Measurements from ENCODE around the gene HMGA1. TPM values are rescaled to one million over a fixed set of nuclear protein-coding genes. Genes with fewer than 3 reads are reported as not detected.

The HMGA1 gene
- total RNA-seq, 1 donor from 2014 or later = 16.3 TPM

GRCh38 chr6:34223956-34224940, 12.4 kb upstream of the HMGA1 start:
- DNase-seq (ENCODE audit: low read depth in 2 of 2) = peak; percentile 98

- no peak for DNase-seq (ENCODE audit: low read depth in 2 of 2)
These were observed 11.1 kb upstream of the HMGA1 start for GRCh38 chr6:34225551-34225950.

- no peak for DNase-seq (ENCODE audit: low read depth in 2 of 2)
These were observed 10.6 kb upstream of the HMGA1 start for GRCh38 chr6:34226066-34226465.

GRCh38 chr6:34226731-34227586, 9.7 kb upstream of the HMGA1 start:
- no peak for DNase-seq (ENCODE audit: low read depth in 2 of 2)

- no peak for DNase-seq (ENCODE audit: low read depth in 2 of 2)
These were observed 8.8 kb upstream of the HMGA1 start for GRCh38 chr6:34227761-34228421.

- DNase-seq (ENCODE audit: low read depth in 2 of 2) = no peak
These were observed 6.8 kb upstream of the HMGA1 start for GRCh38 chr6:34229877-34230276.

GRCh38 chr6:34230653-34231371, 5.9 kb upstream of the HMGA1 start:
- DNase-seq (ENCODE audit: low read depth in 2 of 2) = no peak

GRCh38 chr6:34231566-34232336, 4.9 kb upstream of the HMGA1 start:
- DNase-seq (ENCODE audit: low read depth in 2 of 2) = no peak

- no peak for DNase-seq (ENCODE audit: low read depth in 2 of 2)
These were observed 3.8 kb upstream of the HMGA1 start for GRCh38 chr6:34232901-34233300.

- no peak for DNase-seq (ENCODE audit: low read depth in 2 of 2)
These were observed 2.8 kb upstream of the HMGA1 start for GRCh38 chr6:34233867-34234266.

- DNase-seq (ENCODE audit: low read depth in 2 of 2) = no peak
These were observed 1.9 kb upstream of the HMGA1 start for GRCh38 chr6:34234667-34235306.

- peak; percentile 78 to 80 for DNase-seq (ENCODE audit: low read depth in 2 of 2)
These were observed 1.2 kb upstream of the HMGA1 start for GRCh38 chr6:34235307-34236130.

- peak in 1 of 2 donors; percentile 58 for DNase-seq (ENCODE audit: low read depth in 2 of 2)
These were observed 586 bp upstream of the HMGA1 start for GRCh38 chr6:34236131-34236442.

- DNase-seq (ENCODE audit: low read depth in 2 of 2) = peak in 1 of 2 donors; percentile 30
These were observed 646 bp downstream of the HMGA1 start for GRCh38 chr6:34237316-34237721.

GRCh38 chr6:34237722-34238584, 1.3 kb downstream of the HMGA1 start:
- peak; percentile 36 to 37 for DNase-seq (ENCODE audit: low read depth in 2 of 2)

GRCh38 chr6:34238585-34239499, 2.2 kb downstream of the HMGA1 start:
- DNase-seq (ENCODE audit: low read depth in 2 of 2) = no peak

- DNase-seq (ENCODE audit: low read depth in 2 of 2) = no peak
These were observed 2.8 kb downstream of the HMGA1 start for GRCh38 chr6:34239500-34239825.
